DND-41 (cell line): ENCODE measurements around the gene GLTPD2.

Experiments
- ATAC-seq: fragments of 200-7000 bp; cut with Tn5 transposase; 3 replicates; pipeline ENCODE4 v1.9.1; 2021; ENCODE audit warnings: low read depth; ENCODE audit not compliant: insufficient read depth
- DNase-seq: peaks from one replicate; pipeline ENCODE4 v3.0.0-alpha.2; 2020
- H2AFZ ChIP-seq: 2 replicates; pipeline ENCODE4 v1.6.0; 2012; ENCODE audit warnings: low read depth, low read length
- H3K27ac ChIP-seq: 2 replicates; pipeline ENCODE4 v1.5.1; 2012; ENCODE audit warnings: low read length, inconsistent platforms
- H3K27me3 ChIP-seq: fragments of 200-600 bp; sonication (generic); 2 replicates; pipeline ENCODE4 v1.6.0; 2012; ENCODE audit warnings: low read length, mild to moderate bottlenecking, inconsistent platforms; ENCODE audit not compliant: insufficient read depth, poor library complexity
- H3K36me3 ChIP-seq: 2 replicates; pipeline ENCODE4 v1.5.1; 2012; ENCODE audit warnings: low read length, inconsistent platforms; ENCODE audit not compliant: insufficient read depth
- H3K4me1 ChIP-seq: 2 replicates; pipeline ENCODE4 v1.5.1; 2012; ENCODE audit warnings: mild to moderate bottlenecking, low read length; ENCODE audit not compliant: insufficient read depth
- H3K4me2 ChIP-seq: 2 replicates; pipeline ENCODE4 v1.6.0; 2012; ENCODE audit warnings: mild to moderate bottlenecking, moderate library complexity, low read length, inconsistent platforms; ENCODE audit not compliant: insufficient read depth
- H3K4me3 ChIP-seq, 2 experiments: fragments of 200-600 bp in 1 of 2; shearing (Covaris generic) in 1 of 2; 2 replicates each; pipeline ENCODE4 v1.5.1; 2012 to 2016; ENCODE audit warnings: inconsistent platforms in 2 of 2, low read length in 2 of 2, mild to moderate bottlenecking in 2 of 2, low read depth in 1 of 2, moderate library complexity in 1 of 2
- H3K79me2 ChIP-seq: 2 replicates; pipeline ENCODE4 v1.6.0; 2012; ENCODE audit warnings: low read length, inconsistent platforms; ENCODE audit not compliant: insufficient read depth
- H3K9ac ChIP-seq: 2 replicates; pipeline ENCODE4 v1.6.0; 2012; ENCODE audit warnings: low read depth, mild to moderate bottlenecking, inconsistent platforms, low read length, moderate library complexity
- H3K9me3 ChIP-seq: 2 replicates; pipeline ENCODE4 v1.5.1; 2012; ENCODE audit warnings: low read length, moderate library complexity, mild to moderate bottlenecking, inconsistent platforms; ENCODE audit not compliant: insufficient read depth, severe bottlenecking
- H4K20me1 ChIP-seq: 2 replicates; pipeline ENCODE4 v1.6.0; 2012; ENCODE audit warnings: low read length; ENCODE audit not compliant: insufficient read depth
- EZH2 ChIP-seq: IDR thresholded peaks from 3 replicates; pipeline ENCODE4 v1.6.1; 2012; ENCODE audit warnings: borderline replicate concordance, low read depth, mild to moderate bottlenecking, moderate library complexity, low read length, inconsistent platforms; ENCODE audit not compliant: severe bottlenecking
- TF ChIP-seq, protein P1 (sequence below): IDR thresholded peaks from 2 replicates; pipeline ENCODE4 v1.5.1; 2012; ENCODE audit warnings: borderline replicate concordance, low read length, moderate library complexity, mild to moderate bottlenecking; ENCODE audit not compliant: poor library complexity, severe bottlenecking; ENCODE audit errors: extremely low read depth

GLTPD2 gene

DNA sequence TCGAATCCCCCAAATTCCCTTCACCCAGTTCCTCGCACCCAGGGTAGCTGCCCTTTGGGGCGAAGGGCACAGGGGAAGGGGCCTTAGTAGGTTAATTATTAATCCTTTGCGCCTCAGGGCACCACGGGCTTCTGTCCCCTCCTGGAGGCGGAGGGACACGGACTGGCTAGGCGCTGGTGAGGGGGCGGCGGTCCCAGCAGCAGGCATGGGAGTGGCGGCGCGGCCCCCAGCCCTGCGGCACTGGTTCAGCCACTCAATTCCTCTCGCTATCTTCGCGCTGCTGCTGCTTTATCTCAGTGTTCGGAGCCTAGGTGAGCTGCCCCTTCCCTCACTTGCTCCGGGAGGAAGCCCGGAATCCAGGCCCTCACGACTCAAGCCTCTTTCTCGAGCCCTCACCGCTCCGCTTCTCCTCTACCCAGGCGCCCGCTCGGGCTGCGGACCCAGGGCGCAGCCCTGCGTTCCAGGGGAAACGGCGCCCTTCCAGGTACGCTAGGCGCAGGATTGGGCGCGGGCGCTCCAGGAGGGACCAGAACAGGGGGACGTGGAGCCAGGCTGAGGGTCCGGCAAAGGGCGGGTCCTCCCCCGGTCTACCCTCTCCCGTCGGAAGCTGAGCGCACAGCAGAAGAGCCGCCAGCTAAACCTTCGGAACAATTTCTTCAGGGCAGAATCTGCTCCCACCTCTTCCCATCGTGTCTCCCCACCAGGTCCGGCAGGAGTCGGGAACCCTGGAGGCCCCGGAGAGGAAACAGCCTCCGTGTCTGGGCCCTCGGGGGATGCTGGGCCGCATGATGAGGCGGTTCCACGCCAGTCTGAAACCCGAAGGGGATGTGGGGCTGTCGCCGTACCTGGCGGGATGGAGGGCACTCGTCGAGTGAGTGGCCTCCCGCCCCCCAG is at the start of gene GLTPD2:
Gene GLTPD2, plus strand, starts transcription at position 158 of the 894 bp plus-strand sequence. Its CDS starts 48 bp downstream, at position 206.
- ATAC-seq (no peak), DNase-seq (no peak)
- Histone ChIP-seq H4K20me1 (no peaks in the 10 kb centered on the region), H3K4me1 (peaks cover 20% of the 10 kb centered on the region), H3K27ac (peak within 1 kb of the TSS; percentile 62), H3K9ac (peak within 1 kb of the TSS; percentile 89), H3K9me3 (no peaks in the 10 kb centered on the region), H3K4me2 (peak within 1 kb of the TSS; percentile 98), H3K79me2 (peaks cover 2% of the 10 kb centered on the region; the same call in 1 of the 2 replicates), H3K27me3 (no peaks in the 10 kb centered on the region), H2AFZ (peak within 1 kb of the TSS; percentile 96), H3K36me3 (no peaks in the 10 kb centered on the region), H3K4me3 (peak within 1 kb of the TSS; percentile 62 to 70)
- TF ChIP-seq, protein P1, sequence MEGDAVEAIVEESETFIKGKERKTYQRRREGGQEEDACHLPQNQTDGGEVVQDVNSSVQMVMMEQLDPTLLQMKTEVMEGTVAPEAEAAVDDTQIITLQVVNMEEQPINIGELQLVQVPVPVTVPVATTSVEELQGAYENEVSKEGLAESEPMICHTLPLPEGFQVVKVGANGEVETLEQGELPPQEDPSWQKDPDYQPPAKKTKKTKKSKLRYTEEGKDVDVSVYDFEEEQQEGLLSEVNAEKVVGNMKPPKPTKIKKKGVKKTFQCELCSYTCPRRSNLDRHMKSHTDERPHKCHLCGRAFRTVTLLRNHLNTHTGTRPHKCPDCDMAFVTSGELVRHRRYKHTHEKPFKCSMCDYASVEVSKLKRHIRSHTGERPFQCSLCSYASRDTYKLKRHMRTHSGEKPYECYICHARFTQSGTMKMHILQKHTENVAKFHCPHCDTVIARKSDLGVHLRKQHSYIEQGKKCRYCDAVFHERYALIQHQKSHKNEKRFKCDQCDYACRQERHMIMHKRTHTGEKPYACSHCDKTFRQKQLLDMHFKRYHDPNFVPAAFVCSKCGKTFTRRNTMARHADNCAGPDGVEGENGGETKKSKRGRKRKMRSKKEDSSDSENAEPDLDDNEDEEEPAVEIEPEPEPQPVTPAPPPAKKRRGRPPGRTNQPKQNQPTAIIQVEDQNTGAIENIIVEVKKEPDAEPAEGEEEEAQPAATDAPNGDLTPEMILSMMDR = no peak
- no peak for TF ChIP-seq EZH2

DNA sequence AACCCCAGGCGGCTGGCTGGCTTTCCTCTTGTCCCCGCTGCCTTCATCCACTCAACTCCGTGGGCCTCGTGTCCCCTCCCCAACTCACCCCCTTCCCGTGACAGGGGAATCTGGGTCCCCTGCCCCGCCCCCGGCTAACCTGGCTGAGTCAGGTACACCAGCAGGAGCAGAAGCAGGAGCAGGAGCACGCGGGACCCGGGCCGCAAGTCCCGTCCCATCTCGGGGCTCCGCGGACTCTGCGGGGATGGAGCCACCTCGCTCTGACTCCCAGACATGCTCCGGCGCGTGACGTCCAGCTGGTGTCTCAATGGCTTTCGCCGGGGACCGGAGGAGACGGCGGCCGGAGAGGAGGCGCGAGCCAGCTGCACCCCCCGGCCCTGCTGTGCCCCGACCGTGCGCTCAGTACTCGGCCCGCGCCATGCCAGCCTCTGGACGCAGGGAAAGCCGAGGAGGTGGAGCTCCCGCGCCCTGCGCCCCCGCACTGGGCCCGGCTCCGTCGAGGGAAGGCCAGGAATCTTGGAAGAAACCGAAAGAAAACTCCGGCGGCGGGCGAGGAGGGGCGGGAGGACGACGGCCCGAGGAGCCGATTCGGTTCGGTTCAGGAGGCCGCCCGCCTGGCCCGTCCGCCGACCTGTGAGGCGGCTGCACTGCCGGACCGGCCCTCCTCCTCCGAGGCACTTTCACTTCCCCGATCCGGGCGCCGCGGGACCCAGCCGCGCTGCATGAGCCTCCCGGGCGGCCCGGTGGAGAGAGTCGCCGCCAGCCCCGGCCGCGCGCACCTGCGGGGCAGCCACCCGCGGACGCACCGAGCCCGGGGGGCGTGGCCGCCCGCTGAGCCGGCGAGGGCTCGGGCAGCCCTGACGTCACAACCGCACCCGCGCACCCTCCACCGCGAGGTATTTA is 49.4 kb upstream of the GLTPD2 start, which contains the start of the genes CXCL16 and ZMYND15:
Gene CXCL16, minus strand, starts transcription at position 807 of the 903 bp plus-strand sequence. Its CDS starts 589 bp downstream, at position 218.
Gene ZMYND15, plus strand, starts transcription at position 712 of the 903 bp plus-strand sequence. CDS start 716 bp downstream, outside the sequence.
- peaks cover 4% of the 10 kb centered on the region; the same call in 1 of the 2 replicates for H4K20me1 ChIP-seq
- peak within 1 kb of the TSS; percentile 71 for H3K4me2 ChIP-seq
- H3K4me3 ChIP-seq = peak within 1 kb of the TSS in 1 of 2 experiments; percentile 54; a peak in 2 of 4 replicates
- TF ChIP-seq EZH2 = peak; percentile 87
- TF ChIP-seq, protein P1 = no peak
- H3K36me3 ChIP-seq = no peaks in the 10 kb centered on the region
- peak; percentile 56; the same call in 1 of the 3 replicates for ATAC-seq
- H3K4me1 ChIP-seq = peaks cover 7% of the 10 kb centered on the region
- DNase-seq = no peak
- H3K9me3 ChIP-seq = no peaks in the 10 kb centered on the region
- no peaks in the 10 kb centered on the region for H3K79me2 ChIP-seq
- peaks cover 43% of the 10 kb centered on the region for H3K27me3 ChIP-seq
- peak within 1 kb of the TSS; percentile 39; the same call in 1 of the 2 replicates for H2AFZ ChIP-seq
- H3K27ac ChIP-seq = no peak within 1 kb of the TSS
- H3K9ac ChIP-seq = peak within 1 kb of the TSS; percentile 48

DNA sequence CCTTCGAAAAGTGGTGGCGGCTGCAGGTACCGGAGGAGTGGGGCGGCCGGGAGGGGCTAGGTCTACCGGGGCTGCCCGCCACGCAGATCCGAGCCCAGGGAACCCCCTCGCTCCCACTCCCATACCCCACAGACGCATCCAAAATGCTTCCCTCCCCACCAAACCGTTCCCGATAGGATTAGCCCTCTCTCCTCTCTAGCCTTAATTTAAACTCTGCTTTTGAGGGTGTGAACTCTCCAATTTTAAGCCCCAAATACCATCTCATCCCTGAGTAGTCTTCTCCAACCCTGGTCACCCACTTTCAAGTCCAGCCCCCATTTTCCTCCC is 48.8 kb upstream of the GLTPD2 start:
- peak overlapping the region in 1 of 2 experiments; percentile 54; a peak in 1 of 4 replicates for H3K4me3 ChIP-seq
- DNase-seq = no peak
- no peaks in the 10 kb centered on the region for H3K36me3 ChIP-seq
- H4K20me1 ChIP-seq = peaks cover 4% of the 10 kb centered on the region; the same call in 1 of the 2 replicates
- H3K27me3 ChIP-seq = peaks cover 43% of the 10 kb centered on the region
- H3K4me2 ChIP-seq = peak overlapping the region; percentile 71
- no peak overlapping the region for H3K27ac ChIP-seq
- peaks cover 7% of the 10 kb centered on the region for H3K4me1 ChIP-seq
- H2AFZ ChIP-seq = no peak overlapping the region
- no peak for ATAC-seq
- H3K9ac ChIP-seq = peak overlapping the region; percentile 48; the same call in 1 of the 2 replicates
- H3K9me3 ChIP-seq = no peaks in the 10 kb centered on the region
- TF ChIP-seq, protein P1 = no peak
- no peak for TF ChIP-seq EZH2
- H3K79me2 ChIP-seq = no peaks in the 10 kb centered on the region
